ENCODE data around the gene NLGN2.
"Not testable (repeated sequence)": the region's sequence is repeated elsewhere in the genome, so short reads cannot be mapped to it uniquely, and the experiment has no call there.

The NLGN2 gene

DNA sequence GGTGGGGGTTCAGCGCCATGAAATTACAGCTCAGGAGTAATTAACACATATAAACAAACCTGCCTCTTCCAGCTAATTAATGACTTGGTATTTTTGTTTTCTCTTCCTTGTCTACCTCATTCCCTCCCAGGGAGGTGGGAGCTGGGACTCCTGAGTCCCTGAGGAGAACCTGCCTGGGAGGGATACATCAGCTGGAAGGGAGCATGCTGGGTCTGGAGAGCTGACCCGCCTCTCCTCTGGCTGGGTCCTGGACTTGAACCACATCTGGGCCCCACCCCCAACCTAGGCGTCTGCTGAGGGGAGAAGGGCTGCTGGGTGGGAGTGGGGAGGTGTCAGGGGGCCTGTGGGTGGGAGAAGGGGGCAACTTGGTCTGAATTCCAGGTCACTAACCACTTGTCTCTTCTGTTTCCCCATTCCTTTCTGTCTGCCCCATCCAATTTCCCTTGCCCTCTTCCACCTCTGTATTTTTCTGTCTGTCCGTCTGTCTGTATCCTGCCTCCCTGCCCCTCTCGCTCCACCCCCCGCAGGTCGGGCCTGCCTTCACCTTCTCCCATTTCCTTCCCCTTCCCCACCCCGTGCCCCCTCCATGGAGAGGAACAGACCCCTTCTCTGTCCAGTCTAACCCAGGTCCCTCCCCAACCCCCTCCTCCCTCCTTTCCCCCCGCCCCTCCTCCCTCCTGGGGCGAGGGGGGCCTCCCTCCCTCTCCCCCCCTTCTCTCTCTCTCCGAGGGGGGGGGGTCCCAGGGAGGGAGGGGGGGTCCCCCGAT lies at the start of gene NLGN2:
Gene NLGN2 (plus strand): TSS at position 361 of the 767 bp plus-strand sequence. CDS start 411 bp downstream, outside the sequence.
- no peak for DNase-seq (ENCODE audit: low spot score)

DNA sequence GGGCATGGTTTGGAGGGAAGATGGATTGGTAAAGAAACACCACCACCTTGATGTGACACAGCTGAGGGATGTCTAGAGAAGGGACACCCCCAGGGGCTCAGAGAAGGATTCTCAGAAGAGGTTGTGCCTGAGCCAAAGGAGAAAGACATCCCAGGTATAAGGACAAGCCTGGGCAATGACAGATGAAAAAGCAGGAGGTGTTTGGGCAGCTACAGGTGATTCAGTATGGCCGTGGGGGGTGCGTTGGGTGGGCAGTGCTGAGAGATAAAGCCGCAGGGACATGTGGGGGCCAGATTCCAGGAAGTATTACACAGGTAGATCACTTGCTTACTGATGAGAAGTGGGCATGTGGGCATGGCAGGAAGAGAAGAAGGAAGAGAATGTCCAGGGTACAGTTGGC lies 45.7 kb upstream of the NLGN2 start:
- DNase-seq (ENCODE audit: low spot score), result no peak

DNA sequence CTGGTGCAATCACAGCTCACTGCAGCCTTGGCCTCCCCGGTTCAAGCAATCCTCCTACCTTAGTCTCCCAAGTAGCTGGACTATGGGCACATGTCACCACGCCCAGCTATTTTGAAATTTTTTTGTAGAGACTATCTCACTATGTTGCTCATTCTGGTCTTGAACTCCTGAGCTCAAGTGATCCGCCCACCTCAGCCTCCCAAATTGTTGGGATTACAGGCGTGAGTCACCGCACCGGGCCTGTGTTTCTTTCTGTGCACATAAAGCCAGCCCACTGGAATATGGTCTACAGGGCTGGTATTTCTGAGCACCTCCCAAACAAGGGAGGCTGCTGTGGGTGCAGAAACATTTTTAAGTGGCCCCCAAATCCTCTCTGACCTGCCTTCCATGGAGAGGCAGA lies 44.3 kb upstream of the NLGN2 start:
- no peak for DNase-seq (ENCODE audit: low spot score)

DNA sequence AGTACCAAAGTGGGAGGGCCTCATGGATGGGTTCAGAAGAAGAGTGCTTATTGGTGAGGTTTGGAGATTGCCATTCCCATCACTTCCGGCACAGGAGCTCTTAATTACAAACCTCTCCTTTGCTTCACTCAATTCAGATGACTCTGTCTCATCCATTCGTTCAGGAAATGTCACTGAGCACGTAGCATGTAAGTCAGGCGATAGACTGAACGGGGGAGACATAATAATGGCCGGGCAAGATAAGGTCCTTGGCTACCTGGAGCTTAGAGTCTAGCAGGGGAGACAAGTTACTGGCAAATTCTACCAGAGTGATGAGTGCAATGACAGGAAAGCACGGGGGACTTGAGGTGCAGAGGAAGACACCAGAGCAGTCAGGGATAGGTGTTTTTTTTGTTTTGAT lies 41.7 kb upstream of the NLGN2 start:
- not testable (repeated sequence) for DNase-seq (ENCODE audit: low spot score)

DNA sequence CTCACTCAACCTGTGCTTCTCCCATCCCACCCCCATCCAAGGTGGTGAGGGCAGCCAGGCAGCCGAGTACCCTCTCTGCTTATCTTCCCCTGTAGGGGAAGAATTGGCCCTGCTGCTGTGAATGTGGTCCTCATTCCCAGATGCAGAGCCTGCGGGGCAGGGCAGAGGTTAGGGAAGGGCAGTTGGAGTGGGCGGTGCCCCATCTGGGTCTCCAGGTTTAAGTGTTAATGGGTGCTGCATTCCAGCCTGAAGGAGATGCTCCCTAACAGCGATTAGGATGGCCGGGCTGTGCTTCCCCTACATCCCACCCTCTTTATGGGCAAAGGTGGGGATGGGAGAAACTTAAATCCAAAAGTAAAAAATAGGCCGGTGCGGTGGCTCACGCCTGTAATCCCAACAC lies 40.6 kb upstream of the NLGN2 start:
- no peak for DNase-seq (ENCODE audit: low spot score)

DNA sequence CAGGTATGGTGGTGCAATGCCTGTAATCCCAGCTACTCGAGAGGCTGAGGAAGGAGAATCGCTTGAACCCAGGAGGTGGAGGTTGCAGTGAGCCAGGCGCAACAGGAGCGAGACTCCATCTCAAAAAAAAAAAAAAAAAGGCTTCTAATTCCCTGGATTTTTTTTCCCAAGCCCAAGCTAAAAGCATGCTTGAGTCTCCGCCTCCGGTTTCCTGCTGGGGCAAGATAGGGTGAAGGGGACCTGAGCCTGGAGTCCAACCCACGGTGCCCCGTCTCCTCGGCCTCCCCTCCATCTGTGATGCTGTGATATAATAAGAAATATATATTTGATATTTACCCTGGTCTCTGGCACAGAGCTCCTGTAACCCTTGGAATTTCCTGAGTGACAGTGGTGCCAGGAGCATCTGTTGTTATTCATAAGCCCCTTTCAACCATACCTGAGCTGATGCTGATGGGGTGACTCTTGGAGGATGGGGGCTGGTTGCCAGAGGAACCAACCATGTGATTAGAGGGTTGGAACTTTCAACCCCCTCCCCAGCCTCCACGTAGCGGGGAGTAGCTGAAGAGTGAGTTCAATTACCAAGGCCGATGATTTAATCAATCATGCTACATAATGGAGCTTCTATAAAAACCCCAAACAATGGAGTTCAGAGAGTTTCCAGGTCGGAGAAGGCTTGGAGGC lies 39.6 kb upstream of the NLGN2 start:
- no peak for DNase-seq (ENCODE audit: low spot score)

DNA sequence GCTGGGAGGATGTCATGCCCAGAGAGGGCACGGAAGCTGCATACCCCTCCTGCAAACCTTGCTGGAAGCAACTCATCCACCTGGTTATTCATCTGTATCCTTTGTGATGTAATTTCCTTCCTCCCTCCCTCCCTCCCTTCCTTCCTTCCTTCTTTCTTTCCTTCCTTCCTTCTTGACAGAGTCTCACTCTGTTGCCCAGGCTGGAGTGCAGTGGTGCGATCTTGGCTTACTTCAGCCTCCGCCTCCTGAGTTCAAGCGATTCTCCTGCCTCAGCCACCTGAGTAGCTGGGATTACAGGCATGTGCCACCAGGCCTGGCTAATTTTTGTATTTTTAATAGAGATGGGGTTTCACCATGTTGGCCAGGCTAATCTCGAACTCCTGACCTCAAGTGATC lies 39.0 kb upstream of the NLGN2 start:
- not testable (repeated sequence) for DNase-seq (ENCODE audit: low spot score)

DNA sequence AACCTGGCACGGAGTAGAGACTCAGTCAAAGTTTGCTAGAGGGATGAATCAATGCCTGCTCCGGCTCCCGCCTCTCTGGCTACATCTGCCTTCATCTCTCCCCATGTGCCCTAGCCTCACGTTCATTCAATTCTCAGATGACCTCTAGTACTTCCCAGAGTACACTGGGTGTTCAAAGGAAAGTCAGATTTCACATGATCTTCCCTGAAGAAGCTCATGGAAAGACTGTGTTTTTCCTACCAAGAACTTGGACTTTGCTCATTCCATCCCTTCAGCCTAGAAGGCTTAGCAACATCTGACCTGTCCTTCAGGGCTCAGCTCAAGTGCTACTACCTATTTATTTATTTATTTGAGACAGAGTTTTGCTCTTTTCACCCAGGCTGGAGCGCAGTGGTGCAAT lies 37.8 kb upstream of the NLGN2 start:
- DNase-seq (ENCODE audit: low spot score), result no peak

DNA sequence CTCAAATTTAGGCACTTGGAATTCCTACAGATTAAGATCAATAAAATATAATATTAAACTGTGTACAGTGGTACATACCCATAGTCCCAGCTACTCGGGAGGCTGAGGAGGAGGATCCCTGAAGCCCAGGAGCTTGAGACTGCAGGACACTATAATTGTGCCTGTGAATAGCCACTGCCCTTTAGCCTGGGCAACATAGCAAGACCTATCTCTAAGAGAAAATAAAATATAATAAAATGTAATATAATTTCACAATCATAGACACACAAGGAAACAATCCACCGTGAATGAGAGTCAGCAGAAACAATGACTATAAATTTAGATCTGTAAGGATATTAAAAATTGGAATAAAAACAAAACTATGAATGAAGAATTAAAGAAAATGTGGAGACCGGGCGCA lies 36.8 kb upstream of the NLGN2 start:
- no peak for DNase-seq (ENCODE audit: low spot score)

DNA sequence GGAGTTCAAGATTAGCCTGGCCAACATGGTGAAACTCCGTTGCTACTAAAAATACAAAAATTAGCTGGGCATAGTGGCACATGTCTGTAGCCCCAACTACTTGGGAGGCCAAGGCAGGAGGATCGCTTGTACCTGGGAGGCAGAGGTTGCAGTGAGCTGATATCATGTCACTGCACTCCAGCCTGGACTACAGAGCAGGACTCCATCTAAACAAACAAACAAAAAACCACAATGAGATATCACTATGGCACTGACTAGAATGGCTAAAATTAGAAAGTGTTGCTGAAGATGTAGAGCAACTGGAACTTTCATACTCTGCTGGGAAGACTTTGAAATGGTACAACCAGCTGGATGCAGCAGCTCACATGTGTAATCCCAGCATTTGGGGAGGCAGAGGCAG lies 33.3 kb upstream of the NLGN2 start:
- no peak for DNase-seq (ENCODE audit: low spot score)

DNA sequence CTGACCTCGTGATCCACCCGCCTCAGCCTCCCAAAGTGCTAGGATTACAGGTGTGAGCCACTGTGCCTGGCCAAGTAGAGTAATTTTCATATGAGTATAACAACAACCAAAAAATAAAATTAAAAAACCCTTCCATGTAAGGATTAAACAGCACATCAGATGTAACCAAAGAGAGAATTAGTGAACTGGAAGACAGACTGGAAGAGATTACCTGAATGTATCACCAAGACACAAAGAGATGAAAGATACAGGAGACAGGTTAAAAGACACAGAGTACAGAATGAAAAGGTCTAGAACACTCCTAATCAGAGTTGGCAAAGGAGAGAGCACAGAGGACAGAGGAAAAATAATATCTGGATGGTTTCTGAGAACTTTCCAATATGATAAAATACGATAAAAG lies 28.5 kb upstream of the NLGN2 start:
- DNase-seq (ENCODE audit: low spot score), result no peak

DNA sequence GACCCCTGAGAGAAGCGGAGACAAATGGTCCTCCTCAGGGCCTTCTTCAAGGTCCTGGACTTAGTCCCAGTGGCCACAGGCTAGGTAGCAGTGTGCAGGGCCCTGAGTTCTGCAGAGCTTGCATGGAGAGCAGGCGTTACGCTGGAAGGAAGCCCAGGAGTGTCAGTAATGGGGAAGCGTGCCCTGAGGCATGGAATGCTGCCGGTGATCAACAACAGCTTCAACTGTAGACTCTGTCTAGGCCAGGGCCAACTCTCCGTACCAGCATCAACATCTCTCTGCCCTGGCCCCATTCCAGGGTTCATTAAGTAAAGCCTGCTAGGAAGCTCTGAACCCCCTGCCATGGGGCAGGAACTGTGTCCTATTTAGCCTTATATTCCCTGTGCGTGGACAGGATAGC lies 27.3 kb upstream of the NLGN2 start:
- no peak for DNase-seq (ENCODE audit: low spot score)

DNA sequence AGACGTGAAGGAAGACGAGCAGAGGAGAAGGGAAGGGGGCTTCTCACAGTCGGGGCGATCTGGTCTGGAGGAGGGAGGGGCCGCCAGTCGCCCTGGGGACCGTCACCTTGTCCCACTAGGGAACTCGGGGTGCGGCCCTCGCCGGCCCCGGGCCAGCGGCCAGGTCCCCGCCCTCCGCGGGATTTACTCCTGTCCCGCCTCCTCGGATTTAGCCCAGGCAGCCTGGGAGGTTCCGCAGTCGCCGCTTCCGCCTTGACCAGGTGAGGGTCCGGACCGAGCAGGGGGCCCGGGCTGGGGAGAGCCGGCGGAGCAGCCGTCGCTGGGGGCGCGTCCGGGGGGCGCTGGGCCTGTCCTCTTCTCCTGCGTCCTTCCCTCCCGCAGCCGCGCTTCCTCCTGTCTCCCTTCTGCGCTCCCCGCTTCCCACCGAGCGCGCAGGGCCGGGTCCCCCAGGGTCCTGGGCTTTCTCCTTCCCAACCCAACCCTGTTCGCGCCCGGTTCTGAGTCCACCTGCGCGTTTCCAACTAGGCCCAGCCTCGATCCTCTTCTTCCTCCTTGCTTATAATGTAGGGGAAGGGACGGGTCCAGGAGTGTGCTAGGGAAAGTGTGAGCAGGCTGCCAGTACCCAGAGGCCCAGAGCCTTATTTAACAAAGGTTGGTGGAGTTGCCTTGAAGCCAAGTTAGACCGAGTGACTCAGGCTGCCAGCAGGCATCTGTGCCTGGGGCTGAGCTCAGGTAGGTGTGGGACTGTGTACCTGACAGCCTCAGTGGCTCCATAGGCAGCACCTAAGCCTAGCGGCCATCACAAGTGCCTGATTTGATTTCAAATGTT lies 26.6 kb upstream of the NLGN2 start, which contains the start of gene TNK1:
Gene TNK1 (plus strand): TSS at position 235 of the 829 bp plus-strand sequence. CDS start 1,838 bp downstream, outside the sequence.
- no peak for DNase-seq (ENCODE audit: low spot score)

DNA sequence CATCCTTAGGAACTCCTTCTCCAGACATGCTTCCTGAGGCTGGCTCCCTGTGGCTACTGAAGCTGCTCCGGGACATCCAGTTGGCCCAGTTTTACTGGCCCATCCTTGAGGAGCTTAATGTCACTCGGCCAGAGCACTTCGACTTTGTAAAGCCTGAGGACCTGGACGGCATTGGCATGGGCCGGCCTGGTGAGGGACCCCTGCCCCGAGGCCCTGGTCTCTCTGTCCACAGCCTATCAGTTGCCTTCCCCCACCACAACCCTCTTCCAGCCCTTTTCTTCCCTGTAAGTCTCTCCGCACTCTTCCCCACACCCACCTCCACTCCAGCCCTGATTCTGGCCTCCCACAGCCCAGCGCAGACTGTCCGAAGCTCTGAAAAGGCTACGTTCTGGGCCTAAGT lies 24.7 kb upstream of the NLGN2 start:
- no peak for DNase-seq (ENCODE audit: low spot score)

DNA sequence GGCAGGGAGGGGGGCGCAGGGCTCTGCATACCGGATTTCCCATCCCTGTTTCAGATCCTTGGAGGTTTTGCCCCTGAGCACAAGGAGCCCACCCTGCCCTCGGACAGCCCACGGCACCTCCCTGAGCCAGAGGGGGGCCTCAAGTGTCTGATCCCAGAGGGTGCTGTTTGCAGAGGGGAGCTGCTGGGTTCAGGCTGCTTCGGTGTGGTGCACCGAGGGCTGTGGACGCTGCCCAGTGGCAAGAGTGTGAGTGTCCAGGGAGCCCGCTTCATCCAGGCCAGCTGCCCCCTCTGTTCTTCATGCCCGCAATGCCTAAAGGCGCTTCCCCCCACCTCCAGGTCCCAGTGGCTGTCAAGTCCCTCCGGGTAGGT lies 24.3 kb upstream of the NLGN2 start:
- DNase-seq (ENCODE audit: low spot score), result no peak

DNA sequence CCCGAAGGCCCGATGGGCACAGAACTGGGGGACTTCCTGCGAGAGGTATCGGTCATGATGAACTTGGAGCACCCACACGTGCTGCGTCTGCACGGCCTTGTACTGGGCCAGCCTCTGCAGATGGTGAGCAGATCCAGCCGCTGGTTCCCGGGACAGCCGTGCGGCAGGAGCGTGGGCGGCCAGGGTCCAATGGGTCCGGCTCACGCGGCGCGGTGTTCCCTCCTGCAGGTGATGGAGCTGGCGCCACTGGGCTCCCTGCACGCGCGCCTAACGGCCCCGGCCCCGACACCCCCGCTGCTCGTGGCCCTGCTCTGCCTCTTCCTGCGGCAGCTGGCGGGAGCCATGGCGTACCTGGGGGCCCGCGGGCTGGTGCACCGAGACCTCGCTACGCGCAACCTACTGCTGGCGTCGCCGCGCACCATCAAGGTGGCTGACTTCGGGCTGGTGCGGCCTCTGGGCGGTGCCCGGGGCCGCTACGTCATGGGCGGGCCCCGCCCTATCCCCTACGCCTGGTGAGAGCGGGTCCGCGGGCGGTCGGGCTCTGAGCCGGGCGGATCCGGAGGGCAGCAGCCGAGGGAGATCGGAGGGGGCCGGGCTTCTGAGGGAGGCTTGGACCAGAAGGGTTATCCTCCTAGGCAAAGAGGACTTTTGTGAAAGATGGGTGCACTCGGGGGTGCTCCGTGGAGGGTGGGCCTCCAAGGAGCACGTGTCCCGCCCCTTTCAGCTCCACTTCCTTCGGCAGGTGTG lies 23.7 kb upstream of the NLGN2 start:
- no peak for DNase-seq (ENCODE audit: low spot score)

DNA sequence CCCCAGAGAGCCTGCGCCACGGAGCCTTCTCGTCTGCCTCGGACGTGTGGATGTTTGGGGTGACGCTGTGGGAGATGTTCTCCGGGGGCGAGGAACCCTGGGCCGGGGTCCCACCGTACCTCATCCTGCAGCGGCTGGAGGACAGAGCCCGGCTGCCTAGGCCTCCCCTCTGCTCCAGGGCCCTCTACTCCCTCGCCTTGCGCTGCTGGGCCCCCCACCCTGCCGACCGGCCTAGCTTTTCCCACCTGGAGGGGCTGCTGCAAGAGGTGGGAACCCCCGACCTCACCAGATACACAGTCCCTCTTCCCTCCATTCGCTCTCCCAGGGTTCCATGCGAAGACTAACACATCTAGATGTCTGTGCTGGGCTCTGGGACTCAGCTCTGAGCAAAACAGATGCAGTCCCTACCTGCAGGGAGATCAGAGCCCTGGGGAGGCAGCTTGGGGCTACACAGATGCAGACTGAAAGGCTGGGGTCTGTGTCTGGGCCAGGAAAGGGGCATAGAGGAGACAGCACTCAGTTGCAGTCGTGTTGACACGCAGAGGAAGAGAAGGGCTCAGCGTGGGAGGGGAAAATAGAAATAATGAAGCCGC lies 23.1 kb upstream of the NLGN2 start:
- DNase-seq (ENCODE audit: low spot score), result no peak

DNA sequence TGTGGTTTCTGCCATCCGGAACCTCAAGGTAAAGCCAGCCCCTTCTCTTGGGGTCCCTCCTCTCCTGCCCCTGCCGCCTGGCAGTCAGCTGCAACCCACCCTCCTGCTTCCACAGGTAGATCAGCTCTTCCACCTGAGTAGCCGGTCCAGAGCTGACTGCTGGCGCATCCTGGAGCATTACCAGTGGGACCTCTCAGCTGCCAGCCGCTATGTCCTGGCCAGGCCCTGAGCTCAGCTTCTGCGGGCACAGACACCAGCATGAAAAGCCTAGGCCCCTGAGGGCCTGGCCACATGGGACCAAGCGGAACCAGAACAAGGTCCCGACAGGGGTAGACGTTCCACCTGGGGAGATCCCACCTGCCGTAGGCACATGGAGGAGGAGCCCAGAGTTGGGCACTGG lies 18.8 kb upstream of the NLGN2 start:
- DNase-seq (ENCODE audit: low spot score), result no peak

DNA sequence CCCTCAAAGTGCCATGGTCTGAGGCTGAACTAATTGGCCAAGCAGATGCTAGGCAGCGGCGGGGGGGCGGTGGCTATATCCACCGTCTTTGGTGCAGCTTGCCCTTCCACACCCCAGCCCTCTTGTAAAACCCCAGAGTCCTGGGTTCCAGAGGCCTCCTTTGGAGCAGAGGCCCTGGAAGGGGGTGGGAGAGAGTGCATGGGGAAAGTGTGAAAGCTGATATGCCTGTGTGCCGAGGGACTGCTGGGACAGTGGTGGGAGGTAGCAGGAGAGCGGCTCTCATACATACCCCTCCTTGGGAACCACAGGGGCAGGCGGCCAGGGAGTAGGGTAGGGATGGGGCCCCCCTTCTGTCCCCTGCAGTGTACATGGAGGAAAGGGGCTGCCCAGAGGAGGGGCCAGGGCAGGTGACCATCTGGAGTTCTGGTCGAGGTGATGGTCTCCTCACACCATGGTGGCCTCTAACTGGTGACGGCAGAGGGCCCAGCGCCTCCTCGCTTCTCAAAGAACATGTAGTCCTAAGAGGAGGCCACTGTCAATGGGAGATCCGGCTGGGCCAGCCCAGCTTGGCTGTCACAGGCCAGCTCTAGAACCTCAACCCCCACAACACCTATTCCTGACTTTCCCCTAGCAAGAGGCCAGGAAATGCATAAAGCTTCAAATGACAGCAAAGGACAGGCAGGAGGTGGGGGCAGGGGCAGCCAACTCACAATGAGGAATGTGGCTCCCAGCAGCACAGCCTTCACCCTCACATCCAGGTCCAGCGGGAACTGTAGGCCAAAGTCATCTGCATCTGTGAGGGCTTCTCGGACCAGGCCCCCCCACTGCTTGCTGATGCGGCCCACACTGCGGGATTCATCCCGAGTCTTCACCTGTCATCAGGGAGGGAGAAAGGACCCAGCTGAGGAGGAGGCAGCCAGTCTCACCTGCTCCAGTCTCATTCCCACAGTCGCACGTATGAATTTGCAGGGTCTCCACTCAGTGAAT lies 17.4 kb upstream of the NLGN2 start:
- no peak for DNase-seq (ENCODE audit: low spot score)

DNA sequence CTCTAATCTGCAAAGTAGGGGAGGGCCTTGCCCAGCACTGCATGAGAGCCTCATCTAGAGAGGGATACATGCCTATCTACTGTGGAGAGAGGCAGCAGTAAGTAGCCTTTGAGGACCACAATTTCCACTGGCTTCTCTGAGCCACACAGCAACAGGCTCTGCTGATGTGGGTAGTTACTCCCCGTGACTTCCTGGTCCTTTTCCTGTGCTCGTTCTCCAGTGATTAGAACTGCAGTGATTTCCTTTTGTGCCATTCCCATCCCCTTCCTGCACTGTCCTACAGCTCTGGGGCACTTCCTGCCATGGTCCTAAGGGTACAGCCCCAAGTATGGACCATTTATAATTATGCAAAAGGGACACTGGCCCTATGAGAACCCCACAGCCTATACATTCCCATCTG lies 16.3 kb upstream of the NLGN2 start:
- DNase-seq (ENCODE audit: low spot score), result no peak

Data from kidney capillary endothelial cell (primary cell).